Epithelial cell of esophagus (primary cell): ENCODE measurements around the gene LINC01488.

Experiments used
- DNase-seq: peaks from one replicate; pipeline ENCODE4 v3.0.0; 2010; ENCODE audit warnings: low read depth
- H3K4me3 ChIP-seq: 2 replicates; pipeline ENCODE4 v1.5.1; 2011; ENCODE audit warnings: mild to moderate bottlenecking, low read length, control low read depth
- TF ChIP-seq, protein P1 (sequence below): IDR thresholded peaks from 2 replicates; pipeline ENCODE4 v1.5.1; 2011; ENCODE audit warnings: low read depth, mild to moderate bottlenecking, low read length, control low read depth, inconsistent platforms; ENCODE audit not compliant: insufficient read depth; ENCODE audit errors: missing control alignments

Gene LINC01488

GRCh38 chr11:69537126-69537525 lies 55.7 kb downstream of the LINC01488 start:
- TF ChIP-seq, protein P1, sequence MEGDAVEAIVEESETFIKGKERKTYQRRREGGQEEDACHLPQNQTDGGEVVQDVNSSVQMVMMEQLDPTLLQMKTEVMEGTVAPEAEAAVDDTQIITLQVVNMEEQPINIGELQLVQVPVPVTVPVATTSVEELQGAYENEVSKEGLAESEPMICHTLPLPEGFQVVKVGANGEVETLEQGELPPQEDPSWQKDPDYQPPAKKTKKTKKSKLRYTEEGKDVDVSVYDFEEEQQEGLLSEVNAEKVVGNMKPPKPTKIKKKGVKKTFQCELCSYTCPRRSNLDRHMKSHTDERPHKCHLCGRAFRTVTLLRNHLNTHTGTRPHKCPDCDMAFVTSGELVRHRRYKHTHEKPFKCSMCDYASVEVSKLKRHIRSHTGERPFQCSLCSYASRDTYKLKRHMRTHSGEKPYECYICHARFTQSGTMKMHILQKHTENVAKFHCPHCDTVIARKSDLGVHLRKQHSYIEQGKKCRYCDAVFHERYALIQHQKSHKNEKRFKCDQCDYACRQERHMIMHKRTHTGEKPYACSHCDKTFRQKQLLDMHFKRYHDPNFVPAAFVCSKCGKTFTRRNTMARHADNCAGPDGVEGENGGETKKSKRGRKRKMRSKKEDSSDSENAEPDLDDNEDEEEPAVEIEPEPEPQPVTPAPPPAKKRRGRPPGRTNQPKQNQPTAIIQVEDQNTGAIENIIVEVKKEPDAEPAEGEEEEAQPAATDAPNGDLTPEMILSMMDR, result no peak
- no peak for DNase-seq
- no peak overlapping the region for H3K4me3 ChIP-seq

DNA sequence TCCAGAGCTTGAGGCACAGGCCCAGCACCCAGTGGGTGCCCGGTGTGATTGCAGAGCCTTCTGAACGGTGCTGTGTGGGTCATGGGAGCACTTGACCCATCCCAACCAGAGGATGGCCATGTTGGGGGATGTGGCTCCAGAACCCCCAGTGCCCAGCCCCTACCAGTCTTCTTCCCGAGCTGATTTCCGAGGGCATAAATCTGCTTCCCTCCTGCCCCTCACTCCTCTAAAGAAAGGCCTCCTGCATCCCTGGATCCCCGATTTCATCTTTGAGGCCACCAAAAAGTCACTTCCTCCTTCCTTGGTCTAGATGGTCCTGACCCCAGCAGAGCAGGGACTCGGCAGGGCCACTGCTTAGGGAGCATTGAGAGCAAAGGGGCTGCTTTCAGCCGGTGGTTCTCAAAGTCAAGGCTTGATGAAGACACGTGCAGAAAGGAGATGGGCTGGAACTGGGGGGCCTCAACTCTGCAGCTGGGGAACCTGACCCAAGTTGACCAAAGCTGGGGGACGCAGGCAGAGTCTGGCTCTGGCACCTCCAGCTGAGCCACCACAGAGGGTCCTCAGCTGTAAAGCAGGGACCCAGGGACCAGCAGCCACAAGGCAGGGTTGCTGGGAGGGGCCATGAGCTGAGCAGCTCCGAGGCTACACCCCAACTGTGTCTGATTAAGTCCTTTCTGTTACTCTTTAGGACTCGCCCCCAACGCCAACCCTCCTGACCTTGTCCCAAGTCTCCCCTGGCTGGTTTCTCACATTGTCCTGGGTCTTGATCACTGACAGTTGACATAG lies 56.6 kb downstream of the LINC01488 start:
- DNase-seq, result no peak
- TF ChIP-seq, protein P1, result no peak
- H3K4me3 ChIP-seq, result no peak overlapping the region

DNA sequence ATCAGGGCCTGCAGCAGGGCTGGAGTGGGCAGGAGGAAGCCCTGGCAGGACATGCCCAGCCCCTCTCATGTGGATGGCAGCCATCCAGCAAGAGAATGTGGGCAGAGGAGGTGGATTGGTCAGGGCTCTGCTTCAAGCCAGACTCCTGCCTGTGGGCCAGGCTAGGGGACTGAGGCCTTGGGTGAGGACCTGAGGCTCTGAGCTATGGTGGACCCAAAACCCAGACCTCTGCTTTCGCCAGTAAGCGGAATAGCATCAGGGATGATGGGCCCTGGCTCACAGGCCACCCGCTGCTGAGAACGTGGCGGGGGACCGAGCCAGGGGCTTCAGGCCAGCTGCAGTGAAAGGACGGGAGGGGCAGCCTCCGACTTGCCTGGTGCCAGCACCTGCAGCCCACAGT lies 57.4 kb downstream of the LINC01488 start:
- TF ChIP-seq, protein P1, result no peak
- no peak for DNase-seq

DNA sequence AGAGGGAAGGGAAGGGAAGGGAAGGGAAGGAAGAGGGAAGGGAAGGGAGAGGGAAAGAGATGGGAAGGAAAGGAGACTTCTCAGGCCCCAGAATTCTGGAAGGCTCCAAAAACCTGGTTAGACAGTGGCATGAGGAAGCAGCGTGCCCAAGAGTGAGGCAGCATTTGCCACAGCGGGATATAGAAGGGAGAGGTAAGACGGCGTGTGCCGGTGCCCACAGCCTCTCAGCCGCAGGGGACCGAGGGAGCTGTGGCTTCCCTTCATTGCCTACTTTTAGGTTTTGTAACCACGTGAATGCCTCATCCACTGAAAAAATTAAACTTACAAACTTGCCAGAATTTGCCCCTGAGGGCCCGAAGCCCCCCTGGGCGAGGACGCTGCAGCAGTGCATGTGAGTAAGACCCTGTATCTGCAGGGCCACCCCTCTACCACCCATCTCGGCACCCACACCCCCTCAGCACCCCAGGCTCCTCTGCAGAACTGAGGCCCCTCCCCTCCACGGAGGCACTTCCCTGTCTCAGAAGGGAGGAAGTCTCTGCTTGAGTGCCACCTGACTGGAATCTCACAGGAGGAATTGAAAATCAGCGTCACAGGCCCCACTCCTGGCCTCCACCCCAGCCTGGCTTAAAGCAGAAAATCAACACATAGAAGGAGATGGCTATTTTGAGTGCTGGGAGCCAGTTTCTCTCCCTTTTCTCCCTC lies 58.1 kb downstream of the LINC01488 start:
- TF ChIP-seq, protein P1, result no peak
- H3K4me3 ChIP-seq, result no peak overlapping the region
- DNase-seq, result no peak

More for the DNA sequence above, 57.4 kb downstream of the LINC01488 start:
- H3K4me3 ChIP-seq, result no peak overlapping the region

GRCh38 chr11:69540118-69541000 lies 58.9 kb downstream of the LINC01488 start:
- TF ChIP-seq, protein P1, result no peak
- H3K4me3 ChIP-seq, result no peak overlapping the region
- DNase-seq, result no peak

DNA sequence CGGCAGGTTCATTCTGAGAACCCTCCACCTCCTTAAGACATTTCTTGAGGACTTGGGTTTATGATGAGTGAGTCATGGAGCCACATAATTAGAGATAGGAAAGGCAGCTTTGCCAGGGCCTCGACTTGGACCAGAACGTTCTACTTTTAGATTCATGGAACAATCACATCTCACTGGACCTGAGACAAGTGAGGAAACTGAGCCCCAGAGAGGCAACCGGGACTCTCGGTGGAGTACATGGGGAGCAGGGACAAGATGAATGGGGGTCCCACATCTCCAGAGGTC lies 59.5 kb downstream of the LINC01488 start:
- no peak overlapping the region for H3K4me3 ChIP-seq
- no peak for DNase-seq
- TF ChIP-seq, protein P1, result no peak
